K562 (cell line): ENCODE measurements around the gene H3-3A.

Experiments
- CEBPB ChIP-seq: fragments of 450-650 bp; IDR thresholded peaks from 2 replicates; pipeline ENCODE4 v1.6.1; 2016; ENCODE audit warnings: missing genetic modification characterization, missing compliant biosample characterization
- CSDE1 ChIP-seq, 2 experiments: fragments of 450-650 bp; IDR thresholded peaks; 2 replicates each; pipeline ENCODE4 v1.6.1; 2016; ENCODE audit warnings: mild to moderate bottlenecking in 1 of 2
- FOXJ3 ChIP-seq: sonication (generic); formaldehyde crosslinking; IDR thresholded peaks from 2 replicates; pipeline ENCODE4 v1.4.0; 2020; ENCODE audit warnings: mild to moderate bottlenecking, missing genetic modification reagents
- HDAC1 ChIP-seq, 2 experiments: fragments of 450-650 bp; IDR thresholded peaks; 2 replicates each; pipeline ENCODE4 v1.6.1; 2016 to 2017; ENCODE audit warnings: inconsistent platforms in 1 of 2, mild to moderate bottlenecking in 1 of 2, moderate library complexity in 1 of 2
- KDM4B ChIP-seq, 2 experiments: fragments of 450-650 bp in 1 of 2; sonication (generic) in 1 of 2; IDR thresholded peaks; 2 replicates each; pipeline ENCODE4 v1.6.1; 2016 to 2017; ENCODE audit warnings: borderline replicate concordance in 2 of 2, antibody characterized with exemption in 1 of 2, low read depth in 1 of 2, mild to moderate bottlenecking in 1 of 2
- PHF8 ChIP-seq: fragments of 200-600 bp; sonication (generic); IDR thresholded peaks from 2 replicates; pipeline ENCODE4 v1.6.1; 2012; ENCODE audit warnings: mixed run types, mild to moderate bottlenecking, inconsistent platforms, low read length, moderate library complexity, borderline replicate concordance
- RBBP5 ChIP-seq: fragments of 200-600 bp; sonication (generic); IDR thresholded peaks from 2 replicates; pipeline ENCODE4 v1.6.1; 2012; ENCODE audit warnings: borderline replicate concordance, mild to moderate bottlenecking, low read length, control low read depth, inconsistent platforms; ENCODE audit not compliant: insufficient read depth, poor library complexity, severe bottlenecking
- ZBTB1 ChIP-seq: sonication (generic); formaldehyde crosslinking; IDR thresholded peaks from 2 replicates; pipeline ENCODE4 v1.8.1; 2023; ENCODE audit warnings: missing genetic modification reagents, low read depth, mild to moderate bottlenecking, borderline replicate concordance
- ZNF12 ChIP-seq: sonication (generic); formaldehyde crosslinking; IDR thresholded peaks from 2 replicates; pipeline ENCODE4 v1.4.0; 2020; ENCODE audit warnings: mild to moderate bottlenecking, missing genetic modification reagents
- ZNF639 ChIP-seq, 2 experiments: fragments of 200-800 bp in 1 of 2; sonication (Bioruptor generic) in 1 of 2; sonication (generic) in 1 of 2; formaldehyde crosslinking in 1 of 2; IDR thresholded peaks in 1 of 2; conservative IDR thresholded peaks in 1 of 2; 2 replicates each; pipeline versions ENCODE4 v1.5.0 to v1.6.1; 2016 to 2020; ENCODE audit warnings: missing compliant biosample characterization in 1 of 2, missing genetic modification characterization in 1 of 2, missing genetic modification reagents in 1 of 2
- TF ChIP-seq, protein P1 (sequence below): sonication (generic); formaldehyde crosslinking; IDR thresholded peaks from 2 replicates; pipeline ENCODE4 v1.8.0; 2022; ENCODE audit warnings: mild to moderate bottlenecking, missing genetic modification reagents
- TF ChIP-seq, protein P2 (sequence below), 3 experiments: fragments of 200-800 bp in 1 of 3; fragments of 250-450 bp in 1 of 3; fragments of 450-650 bp in 1 of 3; sonication (Bioruptor Pico) in 1 of 3; sonication (Bioruptor generic) in 1 of 3; formaldehyde crosslinking in 1 of 3; IDR thresholded peaks; 2 replicates each; pipeline versions ENCODE4 v1.6.1 to v1.8.0; 2016 to 2022; ENCODE audit warnings: mild to moderate bottlenecking in 2 of 3, missing genetic modification characterization in 2 of 3, missing compliant biosample characterization in 1 of 3, moderate library complexity in 1 of 3

DNA sequence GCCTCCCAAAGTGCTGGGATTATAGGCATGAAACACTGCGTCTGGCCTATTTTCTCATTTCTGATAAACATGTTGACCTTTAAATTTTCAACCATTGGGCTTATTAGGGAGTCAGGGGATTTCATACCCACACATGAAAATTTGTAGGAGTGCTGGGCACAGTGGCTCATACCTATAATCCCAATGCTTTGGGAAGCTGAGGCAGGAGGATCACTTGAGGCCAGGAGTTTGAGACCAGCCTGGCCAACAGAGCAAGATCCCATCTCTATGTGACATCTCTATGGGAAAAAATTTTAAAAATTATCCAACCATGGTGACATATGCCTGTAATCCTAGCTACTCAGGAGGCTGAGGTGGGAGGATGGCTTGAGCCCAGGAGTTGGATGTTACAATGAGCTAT, 10.5 kb upstream of the H3-3A start:
- TF ChIP-seq KDM4B (IDR thresholded peaks at IDR 0.05; ENCODE audit: borderline replicate concordance in 2 of 2, low read depth in 1 of 2) (no peak), RBBP5 (no peak), FOXJ3 (CRISPR knock-in tag) (no peak), ZNF639 (CRISPR knock-in tag; conservative IDR thresholded peaks at IDR 0.05 in 1 of 2, IDR thresholded peaks at IDR 0.05 in 1 of 2) (no peak), ZBTB1 (CRISPR knock-in tag) (no peak), PHF8 (no peak), CEBPB (no peak), HDAC1 (IDR thresholded peaks at IDR 0.05) (no peak), CSDE1 (IDR thresholded peaks at IDR 0.05) (no peak), ZNF12 (CRISPR knock-in tag) (no peak)
- TF ChIP-seq, protein P1, sequence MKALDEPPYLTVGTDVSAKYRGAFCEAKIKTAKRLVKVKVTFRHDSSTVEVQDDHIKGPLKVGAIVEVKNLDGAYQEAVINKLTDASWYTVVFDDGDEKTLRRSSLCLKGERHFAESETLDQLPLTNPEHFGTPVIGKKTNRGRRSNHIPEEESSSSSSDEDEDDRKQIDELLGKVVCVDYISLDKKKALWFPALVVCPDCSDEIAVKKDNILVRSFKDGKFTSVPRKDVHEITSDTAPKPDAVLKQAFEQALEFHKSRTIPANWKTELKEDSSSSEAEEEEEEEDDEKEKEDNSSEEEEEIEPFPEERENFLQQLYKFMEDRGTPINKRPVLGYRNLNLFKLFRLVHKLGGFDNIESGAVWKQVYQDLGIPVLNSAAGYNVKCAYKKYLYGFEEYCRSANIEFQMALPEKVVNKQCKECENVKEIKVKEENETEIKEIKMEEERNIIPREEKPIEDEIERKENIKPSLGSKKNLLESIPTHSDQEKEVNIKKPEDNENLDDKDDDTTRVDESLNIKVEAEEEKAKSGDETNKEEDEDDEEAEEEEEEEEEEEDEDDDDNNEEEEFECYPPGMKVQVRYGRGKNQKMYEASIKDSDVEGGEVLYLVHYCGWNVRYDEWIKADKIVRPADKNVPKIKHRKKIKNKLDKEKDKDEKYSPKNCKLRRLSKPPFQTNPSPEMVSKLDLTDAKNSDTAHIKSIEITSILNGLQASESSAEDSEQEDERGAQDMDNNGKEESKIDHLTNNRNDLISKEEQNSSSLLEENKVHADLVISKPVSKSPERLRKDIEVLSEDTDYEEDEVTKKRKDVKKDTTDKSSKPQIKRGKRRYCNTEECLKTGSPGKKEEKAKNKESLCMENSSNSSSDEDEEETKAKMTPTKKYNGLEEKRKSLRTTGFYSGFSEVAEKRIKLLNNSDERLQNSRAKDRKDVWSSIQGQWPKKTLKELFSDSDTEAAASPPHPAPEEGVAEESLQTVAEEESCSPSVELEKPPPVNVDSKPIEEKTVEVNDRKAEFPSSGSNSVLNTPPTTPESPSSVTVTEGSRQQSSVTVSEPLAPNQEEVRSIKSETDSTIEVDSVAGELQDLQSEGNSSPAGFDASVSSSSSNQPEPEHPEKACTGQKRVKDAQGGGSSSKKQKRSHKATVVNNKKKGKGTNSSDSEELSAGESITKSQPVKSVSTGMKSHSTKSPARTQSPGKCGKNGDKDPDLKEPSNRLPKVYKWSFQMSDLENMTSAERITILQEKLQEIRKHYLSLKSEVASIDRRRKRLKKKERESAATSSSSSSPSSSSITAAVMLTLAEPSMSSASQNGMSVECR (CRISPR knock-in tag): no peak
- TF ChIP-seq, protein P2, sequence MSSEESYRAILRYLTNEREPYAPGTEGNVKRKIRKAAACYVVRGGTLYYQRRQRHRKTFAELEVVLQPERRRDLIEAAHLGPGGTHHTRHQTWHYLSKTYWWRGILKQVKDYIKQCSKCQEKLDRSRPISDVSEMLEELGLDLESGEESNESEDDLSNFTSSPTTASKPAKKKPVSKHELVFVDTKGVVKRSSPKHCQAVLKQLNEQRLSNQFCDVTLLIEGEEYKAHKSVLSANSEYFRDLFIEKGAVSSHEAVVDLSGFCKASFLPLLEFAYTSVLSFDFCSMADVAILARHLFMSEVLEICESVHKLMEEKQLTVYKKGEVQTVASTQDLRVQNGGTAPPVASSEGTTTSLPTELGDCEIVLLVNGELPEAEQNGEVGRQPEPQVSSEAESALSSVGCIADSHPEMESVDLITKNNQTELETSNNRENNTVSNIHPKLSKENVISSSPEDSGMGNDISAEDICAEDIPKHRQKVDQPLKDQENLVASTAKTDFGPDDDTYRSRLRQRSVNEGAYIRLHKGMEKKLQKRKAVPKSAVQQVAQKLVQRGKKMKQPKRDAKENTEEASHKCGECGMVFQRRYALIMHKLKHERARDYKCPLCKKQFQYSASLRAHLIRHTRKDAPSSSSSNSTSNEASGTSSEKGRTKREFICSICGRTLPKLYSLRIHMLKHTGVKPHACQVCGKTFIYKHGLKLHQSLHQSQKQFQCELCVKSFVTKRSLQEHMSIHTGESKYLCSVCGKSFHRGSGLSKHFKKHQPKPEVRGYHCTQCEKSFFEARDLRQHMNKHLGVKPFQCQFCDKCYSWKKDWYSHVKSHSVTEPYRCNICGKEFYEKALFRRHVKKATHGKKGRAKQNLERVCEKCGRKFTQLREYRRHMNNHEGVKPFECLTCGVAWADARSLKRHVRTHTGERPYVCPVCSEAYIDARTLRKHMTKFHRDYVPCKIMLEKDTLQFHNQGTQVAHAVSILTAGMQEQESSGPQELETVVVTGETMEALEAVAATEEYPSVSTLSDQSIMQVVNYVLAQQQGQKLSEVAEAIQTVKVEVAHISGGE (CRISPR knock-in tag; IDR thresholded peaks at IDR 0.05): no peak
